GM18505 (cell line): ENCODE data around the gene IFNAR2.

Experiments
- ATAC-seq: cut with Tn5 transposase; IDR thresholded peaks from one replicate; pipeline ENCODE4 v1.9.1; 2021; ENCODE audit not compliant: unreplicated experiment
- POLR2A ChIP-seq: IDR thresholded peaks from 4 replicates; pipeline ENCODE4 v1.6.1; 2011; ENCODE audit warnings: borderline replicate concordance; ENCODE audit not compliant: insufficient read depth, insufficient read length; ENCODE audit errors: extremely low read depth

IFNAR2 gene

DNA sequence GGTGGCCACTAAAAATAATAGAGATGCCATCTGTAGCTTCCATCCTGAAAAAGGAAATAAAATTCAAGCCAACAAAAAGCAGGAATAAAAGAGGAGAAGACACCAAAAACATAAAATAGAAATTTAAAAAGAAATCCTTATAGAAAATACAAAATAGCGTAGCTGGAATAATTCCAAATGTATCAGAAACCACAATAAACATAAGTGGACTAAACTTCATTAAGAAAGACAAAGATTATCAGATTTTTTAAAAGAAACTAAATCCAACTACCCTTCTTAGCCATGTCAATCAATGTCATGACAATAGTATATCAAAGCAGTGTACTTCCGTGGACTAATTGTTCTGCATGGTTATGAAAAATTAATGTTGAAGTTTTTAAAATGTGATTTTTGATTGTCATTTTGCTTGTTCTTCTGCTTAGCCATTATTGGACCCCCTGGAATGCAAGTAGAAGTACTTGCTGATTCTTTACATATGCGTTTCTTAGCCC, 49.6 kb downstream of the IFNAR2 start:
- no peak for TF ChIP-seq POLR2A
- ATAC-seq, result no peak
